GM23338 (cell line): ENCODE measurements around the gene COL2A1.

ENCODE experiments used
- CREB1 ChIP-seq: fragments of 250-450 bp; sonication (Bioruptor Pico); IDR thresholded peaks from 2 replicates; pipeline ENCODE4 v1.5.0; 2020; ENCODE audit warnings: low read depth, mild to moderate bottlenecking, moderate library complexity
- CTCF ChIP-seq, 2 experiments: fragments of 200-600 bp in 1 of 2; sonication (generic) in 1 of 2; conservative IDR thresholded peaks; 2 replicates each; pipeline versions ENCODE4 v1.5.1 to v1.6.1; 2016 to 2017; ENCODE audit warnings: antibody characterized with exemption in 2 of 2, low read depth in 2 of 2, mild to moderate bottlenecking in 2 of 2, moderate library complexity in 1 of 2
- EZH2 ChIP-seq: fragments of 200-600 bp; sonication (generic); IDR thresholded peaks from one replicate; pipeline ENCODE4 v1.8.0; 2017; ENCODE audit warnings: antibody characterized with exemption, mild to moderate bottlenecking, low read depth; ENCODE audit not compliant: unreplicated experiment
- EZH2phosphoT487 ChIP-seq: fragments of 200-600 bp; sonication (generic); IDR thresholded peaks from one replicate; pipeline ENCODE4 v1.8.1; 2018; ENCODE audit warnings: antibody characterized with exemption; ENCODE audit not compliant: unreplicated experiment
- JUNB ChIP-seq: IDR thresholded peaks from one replicate; pipeline ENCODE4 v1.6.1; 2016; ENCODE audit warnings: antibody characterized with exemption; ENCODE audit not compliant: unreplicated experiment
- POLR2AphosphoS5 ChIP-seq: IDR thresholded peaks from 2 replicates; pipeline ENCODE4 v1.6.1; 2016; ENCODE audit warnings: antibody characterized with exemption, low read depth
- REST ChIP-seq: IDR thresholded peaks from one replicate; pipeline ENCODE4 v1.6.1; 2018; ENCODE audit warnings: antibody characterized with exemption; ENCODE audit not compliant: unreplicated experiment
- STAT1 ChIP-seq: IDR thresholded peaks from one replicate; pipeline ENCODE4 v1.6.1; 2016; ENCODE audit warnings: antibody characterized with exemption; ENCODE audit not compliant: unreplicated experiment
- ZNF331 ChIP-seq: fragments of 250-450 bp; sonication (Bioruptor Pico); IDR thresholded peaks from 2 replicates; pipeline ENCODE4 v1.5.0; 2020; ENCODE audit warnings: low read depth, mild to moderate bottlenecking, moderate library complexity

GRCh38 chr12:47931187-47931586, 73.1 kb downstream of the COL2A1 start:
- TF ChIP-seq EZH2 (no peak), CTCF (conservative IDR thresholded peaks at IDR 0.05; ENCODE audit: low read depth in 2 of 2) (no peak), POLR2AphosphoS5 (no peak), STAT1 (no peak), JUNB (no peak), CREB1 (no peak), ZNF331 (CRISPR knock-in tag) (no peak), REST (no peak), EZH2phosphoT487 (no peak)
